GM18511 (cell line): ENCODE results near the gene ADAMTS4.

ENCODE experiments used
- ATAC-seq: cut with Tn5 transposase; IDR thresholded peaks from one replicate; pipeline ENCODE4 v1.9.1; 2021; ENCODE audit warnings: mild to moderate bottlenecking, moderate library complexity; ENCODE audit not compliant: unreplicated experiment

Gene ADAMTS4

GRCh38 chr1:161176468-161177111 is 22.3 kb downstream of the ADAMTS4 start:
- ATAC-seq: no peak

- ATAC-seq: no peak
These were observed 22.9 kb downstream of the ADAMTS4 start for GRCh38 chr1:161175771-161176453.

GRCh38 chr1:161174911-161175310 is 23.9 kb downstream of the ADAMTS4 start:
- no peak for ATAC-seq

DNA sequence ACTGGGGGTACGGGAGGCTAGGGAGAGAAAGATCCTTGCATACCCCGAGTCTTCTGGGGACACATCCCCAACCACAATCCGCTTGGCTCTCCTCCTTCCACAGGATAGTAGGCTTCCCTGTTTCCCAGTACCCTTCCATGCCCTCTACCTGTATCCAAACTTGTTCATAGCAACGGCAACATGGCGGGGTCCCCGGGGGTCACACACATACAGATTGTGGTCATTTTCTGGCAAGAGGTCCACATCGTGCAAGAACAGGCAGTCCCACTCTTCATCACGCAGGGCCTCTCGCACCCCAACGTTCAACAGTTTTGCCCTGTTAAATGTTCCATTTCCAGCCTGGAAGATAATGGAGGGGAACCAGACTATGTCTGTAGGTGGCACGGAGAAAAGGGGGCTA is 25.1 kb downstream of the ADAMTS4 start:
- ATAC-seq: no peak

DNA sequence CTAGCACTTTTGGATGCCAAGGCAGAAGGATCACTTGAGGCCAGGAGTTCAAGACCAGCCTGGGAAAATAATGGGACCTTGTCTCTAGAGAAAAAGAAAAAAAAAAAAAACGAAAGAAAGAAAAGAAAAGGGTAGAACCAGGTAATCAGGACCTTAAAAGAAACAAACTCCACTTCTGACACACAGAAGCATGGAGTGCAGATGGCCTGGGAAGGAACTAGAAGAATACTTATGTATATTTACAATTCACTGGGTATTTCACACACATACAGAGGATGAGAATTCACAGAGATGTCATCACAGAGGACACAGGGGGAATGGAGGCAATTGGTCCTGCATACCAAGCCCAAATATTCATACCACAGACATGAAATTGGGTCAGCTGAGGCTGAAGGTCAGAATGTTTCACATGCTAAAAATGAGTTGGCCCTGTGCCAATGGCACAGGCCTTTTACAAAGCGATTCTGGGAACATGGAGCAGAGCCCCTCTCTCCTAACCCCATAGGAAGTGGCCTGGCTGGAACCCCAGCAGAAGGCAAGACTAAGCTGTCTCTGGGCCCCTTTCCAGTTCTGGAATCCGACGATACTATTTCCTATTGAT is 26.0 kb downstream of the ADAMTS4 start:
- no peak for ATAC-seq

DNA sequence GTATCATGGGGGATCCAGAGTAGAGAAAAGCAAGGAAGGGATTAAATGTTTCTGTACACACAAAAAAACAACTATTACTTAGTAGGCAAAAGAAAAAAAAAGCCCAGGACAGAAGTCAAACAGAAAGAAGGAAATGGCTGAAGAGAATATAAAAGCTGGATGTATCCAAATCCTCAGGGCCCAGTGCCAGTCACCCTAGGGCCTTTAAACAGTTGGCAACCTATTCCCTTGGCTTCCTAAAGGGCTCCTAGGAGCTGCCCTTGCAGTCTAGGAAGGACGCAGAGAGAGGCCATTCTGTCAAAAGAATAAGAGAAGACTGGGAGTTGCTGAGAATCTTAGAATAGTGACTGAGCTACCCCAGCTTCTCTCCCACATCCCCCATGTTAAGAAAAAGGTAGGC is 26.5 kb downstream of the ADAMTS4 start:
- ATAC-seq: no peak

DNA sequence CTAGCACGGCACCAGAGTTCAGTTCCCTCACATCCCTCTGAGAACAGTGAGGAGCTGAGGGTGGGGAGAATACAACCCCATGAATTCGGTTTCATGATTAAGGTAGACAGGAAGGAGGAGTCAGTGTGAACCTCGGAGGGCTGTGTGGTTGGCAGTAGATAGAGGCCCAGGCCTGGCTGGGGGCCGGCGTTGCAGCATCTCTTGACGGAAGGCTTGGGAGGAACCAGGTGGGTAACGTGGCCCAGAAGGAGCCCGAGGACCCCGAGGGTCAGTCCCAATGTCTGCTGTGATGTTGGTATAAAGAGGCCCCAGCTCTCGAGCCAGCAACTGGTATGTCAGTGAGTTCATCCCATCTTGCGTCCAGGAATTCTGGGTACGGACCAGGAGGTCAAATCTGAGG is 27.2 kb downstream of the ADAMTS4 start:
- ATAC-seq: no peak

DNA sequence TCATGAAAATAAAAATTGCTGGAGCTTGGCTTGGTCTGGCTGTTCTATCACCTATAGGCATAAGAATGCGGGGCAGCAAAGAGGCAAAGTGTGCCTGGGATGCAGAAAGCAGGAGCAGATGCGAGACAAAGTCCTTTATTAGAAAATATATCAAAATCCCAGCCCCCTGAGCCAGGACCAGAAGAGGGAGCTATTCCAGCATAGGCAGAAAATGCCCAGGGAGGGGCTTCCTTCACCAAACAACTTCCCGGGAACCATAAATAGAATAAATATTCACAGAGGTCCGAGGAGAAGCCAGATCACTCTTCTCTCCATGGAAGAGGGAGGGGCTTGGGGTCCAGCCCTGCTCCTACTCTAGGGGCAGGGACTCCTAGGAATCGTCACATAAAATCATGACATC is 27.7 kb downstream of the ADAMTS4 start:
- no peak for ATAC-seq

DNA sequence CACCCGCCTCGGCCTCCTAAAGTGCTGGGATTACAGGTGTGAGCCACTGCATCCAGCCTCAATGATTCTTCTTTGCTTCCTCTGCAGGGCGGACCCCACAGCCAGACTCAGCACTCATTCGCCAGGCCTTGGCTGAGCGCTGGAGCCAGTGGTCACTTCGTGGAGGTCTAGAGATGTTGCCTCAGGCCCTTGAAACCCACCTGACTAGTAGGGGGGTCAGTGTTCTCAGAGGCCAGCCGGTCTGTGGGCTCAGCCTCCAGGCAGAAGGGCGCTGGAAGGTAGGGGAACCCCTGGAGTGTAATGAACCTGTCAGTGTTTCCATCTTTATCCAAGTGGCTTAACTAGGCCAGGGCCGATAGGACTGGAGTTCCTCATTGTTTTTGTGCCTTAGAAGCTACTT is 29.9 kb downstream of the ADAMTS4 start:
- no peak for ATAC-seq

GRCh38 chr1:161166669-161167548 is 31.9 kb downstream of the ADAMTS4 start:
- ATAC-seq: no peak

DNA sequence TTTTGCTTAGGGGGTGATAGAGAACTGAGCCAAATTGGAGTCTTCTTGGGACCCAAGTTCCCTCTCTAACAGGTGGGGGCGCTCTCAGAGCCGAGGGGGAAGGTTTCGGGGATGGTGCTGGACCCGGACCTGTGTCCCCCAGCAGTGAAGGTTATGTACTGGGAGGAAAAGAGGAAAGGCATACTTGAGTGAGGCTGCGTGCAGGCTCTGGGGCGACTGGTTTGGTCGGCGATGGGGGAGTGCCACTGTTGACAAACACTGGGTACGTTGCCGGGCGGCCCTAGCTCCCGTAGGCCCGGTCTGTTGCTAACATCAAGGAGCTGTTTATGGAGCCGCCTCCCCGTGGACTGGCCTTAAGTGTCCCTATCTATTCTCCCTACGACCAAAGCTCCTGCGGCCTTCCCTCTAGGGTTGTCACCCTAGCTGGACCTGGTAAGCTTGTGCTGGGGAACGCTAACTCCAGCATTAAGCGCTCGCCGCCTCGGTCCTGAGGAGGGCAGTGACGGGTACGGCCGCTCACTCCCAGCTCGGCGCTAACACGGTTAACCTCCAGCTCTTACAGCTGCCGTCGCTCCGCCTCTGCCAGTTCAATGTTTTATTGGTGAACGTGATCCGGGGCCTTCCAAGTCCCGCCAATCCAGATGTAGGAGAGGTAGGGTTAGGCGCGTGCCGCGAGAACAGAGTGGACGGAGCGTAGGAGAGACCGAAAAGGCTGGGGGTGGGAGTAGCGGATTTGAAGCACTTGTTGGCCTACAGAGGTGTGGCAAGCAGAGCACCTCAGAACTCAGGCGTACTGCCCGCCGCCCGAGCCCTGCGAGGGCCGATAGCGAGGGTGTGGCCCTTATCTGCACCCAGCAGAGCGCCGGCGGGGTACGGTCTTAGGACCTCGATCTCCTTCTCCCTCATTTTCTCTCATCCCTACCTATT is 32.8 kb downstream of the ADAMTS4 start, which contains the start of gene PPOX:
TSS of gene PPOX (plus strand) at position 685 of the 927 bp plus-strand sequence. CDS start 422 bp downstream, outside the sequence.
- ATAC-seq: peak; percentile 94

DNA sequence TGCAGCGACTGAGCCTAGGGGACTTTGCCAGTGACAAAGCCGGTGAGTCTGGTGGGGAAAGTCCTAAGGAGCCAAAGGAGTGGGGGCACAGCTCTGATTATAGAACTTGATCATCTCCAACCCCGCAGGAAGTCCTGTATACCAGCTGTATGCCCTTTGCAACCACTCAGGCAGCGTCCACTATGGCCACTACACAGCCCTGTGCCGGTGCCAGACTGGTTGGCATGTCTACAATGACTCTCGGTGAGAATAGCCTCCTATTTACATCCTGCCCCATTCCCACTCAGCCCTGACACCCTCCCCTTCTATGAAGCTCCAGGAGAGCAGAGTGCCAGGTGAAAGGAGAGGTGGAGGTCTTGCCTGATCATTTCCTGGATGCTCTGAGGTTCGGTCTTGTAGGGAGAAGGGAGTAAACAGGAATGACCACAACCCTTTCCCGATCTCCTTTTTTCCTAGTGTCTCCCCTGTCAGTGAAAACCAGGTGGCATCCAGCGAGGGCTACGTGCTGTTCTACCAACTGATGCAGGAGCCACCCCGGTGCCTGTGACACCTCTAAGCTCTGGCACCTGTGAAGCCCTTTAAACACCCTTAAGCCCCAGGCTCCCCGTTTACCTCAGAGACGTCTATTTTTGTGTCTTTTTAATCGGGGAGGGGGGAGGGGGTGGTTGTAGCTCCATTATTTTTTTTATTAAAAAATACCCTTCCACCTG is 33.8 kb downstream of the ADAMTS4 start:
- no peak for ATAC-seq

GRCh38 chr1:161163793-161164192 is 35.1 kb downstream of the ADAMTS4 start:
- ATAC-seq: no peak

DNA sequence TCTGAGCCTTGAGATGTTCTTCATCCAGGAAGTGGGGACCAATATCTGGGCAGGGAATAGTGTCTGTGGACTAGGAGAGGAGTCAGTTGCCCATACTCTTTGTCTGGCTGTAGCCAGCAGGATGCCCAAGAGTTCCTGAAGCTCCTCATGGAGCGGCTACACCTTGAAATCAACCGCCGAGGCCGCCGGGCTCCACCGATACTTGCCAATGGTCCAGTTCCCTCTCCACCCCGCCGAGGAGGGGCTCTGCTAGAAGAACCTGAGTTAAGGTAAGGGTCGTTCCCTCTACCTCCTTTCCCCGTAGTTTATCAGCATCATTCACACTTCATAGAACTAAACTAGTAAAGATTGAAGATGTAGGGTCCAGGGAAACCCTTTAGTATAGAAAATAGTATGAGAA is 36.0 kb downstream of the ADAMTS4 start:
- ATAC-seq: no peak

- no peak for ATAC-seq
These were observed 36.8 kb downstream of the ADAMTS4 start for GRCh38 chr1:161162052-161162451.

GRCh38 chr1:161161652-161162051 is 37.2 kb downstream of the ADAMTS4 start:
- ATAC-seq: no peak

DNA sequence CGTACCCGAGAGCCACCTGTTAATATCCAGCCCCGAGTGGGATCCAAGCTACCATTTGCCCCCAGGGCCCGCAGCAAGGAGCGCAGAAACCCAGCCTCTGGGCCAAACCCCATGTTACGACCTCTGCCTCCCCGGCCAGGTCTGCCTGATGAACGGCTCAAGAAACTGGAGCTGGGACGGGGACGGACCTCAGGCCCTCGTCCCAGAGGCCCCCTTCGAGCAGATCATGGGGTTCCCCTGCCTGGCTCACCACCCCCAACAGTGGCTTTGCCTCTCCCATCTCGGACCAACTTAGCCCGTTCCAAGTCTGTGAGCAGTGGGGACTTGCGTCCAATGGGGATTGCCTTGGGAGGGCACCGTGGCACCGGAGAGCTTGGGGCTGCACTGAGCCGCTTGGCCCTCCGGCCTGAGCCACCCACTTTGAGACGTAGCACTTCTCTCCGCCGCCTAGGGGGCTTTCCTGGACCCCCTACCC is 38.1 kb downstream of the ADAMTS4 start:
- ATAC-seq: no peak

GRCh38 chr1:161159913-161160243 is 39.0 kb downstream of the ADAMTS4 start:
- no peak for ATAC-seq

- ATAC-seq: peak; percentile 92
These were observed 39.6 kb downstream of the ADAMTS4 start, which contains the start of gene USP21 for GRCh38 chr1:161159087-161159912. Gene USP21, plus strand, starts transcription at chr1:161159500. Its CDS starts 1,141 bp downstream, at chr1:161160641.
